GM19452 (cell line): Measurements from ENCODE around the gene MARK2.
A peak's percentile ranks its signal among the peaks of the same experiment; 100 is the strongest.

Source experiments
- ATAC-seq: cut with Tn5 transposase; IDR thresholded peaks from one replicate; pipeline ENCODE4 v1.9.1; 2021; ENCODE audit not compliant: unreplicated experiment

MARK2 gene

GRCh38 chr11:63829823-63830489 lies 9.0 kb upstream of the MARK2 start:
- no peak for ATAC-seq

GRCh38 chr11:63831326-63831725 lies 7.6 kb upstream of the MARK2 start:
- no peak for ATAC-seq

GRCh38 chr11:63832336-63832735 lies 6.6 kb upstream of the MARK2 start:
- ATAC-seq, result no peak

- no peak for ATAC-seq
Measured at GRCh38 chr11:63833048-63833447, 5.9 kb upstream of the MARK2 start.

DNA sequence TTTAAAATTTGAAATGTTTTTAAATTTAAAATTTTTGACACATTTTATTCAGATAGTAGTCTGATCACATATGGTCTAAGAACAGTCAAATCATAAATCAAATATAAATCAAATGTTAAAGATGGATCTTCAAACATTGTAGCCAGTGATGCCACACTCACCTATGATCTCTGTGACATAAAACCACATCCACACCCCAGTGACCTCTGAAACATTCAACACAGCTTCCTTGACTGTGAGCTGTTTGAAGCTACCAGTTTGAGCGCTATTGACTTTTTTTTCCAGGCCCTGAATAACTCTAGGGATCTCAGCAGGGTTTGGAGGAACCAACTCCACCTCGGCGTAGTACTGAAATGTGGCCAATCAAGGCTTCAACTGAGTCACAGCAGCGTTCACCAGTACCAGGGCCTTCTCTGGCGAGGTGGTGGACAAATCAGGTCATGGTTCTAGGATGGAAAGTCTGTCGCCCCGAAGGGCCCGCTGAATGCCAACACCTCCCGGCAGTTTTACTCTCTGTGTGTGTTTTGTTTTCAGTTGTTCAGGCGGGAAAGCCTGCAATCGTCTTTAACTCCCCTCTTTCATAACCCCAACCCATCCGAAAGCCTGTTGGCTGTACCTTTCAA lies 4.3 kb upstream of the MARK2 start:
- ATAC-seq, result no peak

- no peak for ATAC-seq
Measured at GRCh38 chr11:63835158-63835545, 3.8 kb upstream of the MARK2 start.

DNA sequence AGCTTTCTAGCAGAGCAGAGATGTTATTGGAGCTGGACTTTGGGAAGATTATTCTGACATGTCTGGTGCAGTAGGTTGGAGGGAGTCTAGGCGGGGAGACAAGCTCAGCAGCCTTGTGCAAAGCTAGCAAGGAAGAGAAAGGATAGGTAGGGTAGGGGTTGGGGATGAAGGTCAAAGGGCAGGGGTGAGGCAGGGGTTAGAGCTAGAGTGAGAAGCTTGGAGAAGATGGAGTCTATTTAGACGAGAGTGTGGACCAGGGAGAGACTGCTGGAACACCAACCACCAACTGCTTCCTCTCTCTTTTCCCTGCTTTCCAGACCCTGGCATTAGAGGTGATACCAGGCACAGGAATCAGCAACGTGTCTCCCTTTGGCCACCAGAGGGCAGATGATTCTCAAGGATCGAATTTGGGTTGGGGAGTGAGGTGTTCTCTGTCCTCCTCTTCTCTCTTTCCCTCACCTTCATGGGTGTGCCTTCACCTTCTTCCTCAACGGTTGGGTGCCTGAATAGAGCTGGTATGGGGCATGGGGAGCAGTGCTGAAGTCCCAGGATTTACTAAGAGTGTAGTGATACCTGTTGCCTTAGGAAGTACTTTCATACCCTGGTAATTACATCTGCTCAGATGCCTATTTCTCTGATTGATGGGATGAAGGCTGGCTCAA lies 1.8 kb upstream of the MARK2 start:
- no peak for ATAC-seq

GRCh38 chr11:63837739-63838138 lies 1.2 kb upstream of the MARK2 start:
- no peak for ATAC-seq

DNA sequence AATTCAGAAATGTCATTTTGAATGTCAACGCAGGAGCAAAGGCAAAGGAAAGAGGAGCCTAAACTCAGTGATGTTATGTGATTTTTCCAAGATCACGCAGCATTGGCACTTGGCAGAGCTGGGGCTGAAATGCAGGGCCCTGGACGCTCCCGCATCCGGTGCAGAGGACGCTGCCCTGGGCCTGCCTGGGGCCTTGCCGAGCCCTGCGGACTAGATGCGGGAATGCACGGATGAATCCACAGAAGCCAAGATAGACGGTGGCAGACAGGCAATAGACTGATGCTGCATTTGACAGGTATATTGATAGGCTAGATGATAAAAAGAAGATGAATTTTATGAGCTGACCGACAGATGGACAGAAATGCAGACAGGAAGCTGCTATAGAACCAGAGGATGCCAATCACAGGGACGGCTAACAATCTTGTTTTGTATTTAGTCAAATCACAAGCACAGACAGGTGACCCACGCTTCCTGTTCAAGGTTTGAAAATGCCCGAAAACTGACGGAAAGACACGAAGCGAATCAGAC lies 696 bp upstream of the MARK2 start:
- no peak for ATAC-seq

- peak; percentile 2 for ATAC-seq
Measured at GRCh38 chr11:63839508-63840355, 822 bp downstream of the MARK2 start.

- no peak for ATAC-seq
Measured at GRCh38 chr11:63840356-63841060, 1.6 kb downstream of the MARK2 start.

DNA sequence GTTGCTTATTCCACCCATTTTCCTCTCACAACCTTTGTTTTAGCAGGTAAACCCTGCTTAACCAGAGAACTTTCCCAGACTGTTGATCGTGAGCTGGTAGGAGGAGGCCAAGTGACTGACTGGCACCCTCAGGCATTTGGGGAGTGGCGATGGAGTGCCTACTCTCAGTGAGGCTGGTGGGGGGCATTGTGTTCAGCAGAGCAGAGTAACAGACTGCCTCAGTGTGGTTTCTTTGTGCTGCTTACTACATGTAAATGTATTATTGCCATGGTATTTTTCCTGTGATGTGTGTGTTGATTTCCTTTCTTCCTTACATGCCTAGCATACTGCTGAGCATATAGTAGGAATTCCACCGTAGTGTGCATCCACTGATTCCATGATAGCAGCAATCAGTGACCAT lies 2.6 kb downstream of the MARK2 start:
- ATAC-seq, result no peak

DNA sequence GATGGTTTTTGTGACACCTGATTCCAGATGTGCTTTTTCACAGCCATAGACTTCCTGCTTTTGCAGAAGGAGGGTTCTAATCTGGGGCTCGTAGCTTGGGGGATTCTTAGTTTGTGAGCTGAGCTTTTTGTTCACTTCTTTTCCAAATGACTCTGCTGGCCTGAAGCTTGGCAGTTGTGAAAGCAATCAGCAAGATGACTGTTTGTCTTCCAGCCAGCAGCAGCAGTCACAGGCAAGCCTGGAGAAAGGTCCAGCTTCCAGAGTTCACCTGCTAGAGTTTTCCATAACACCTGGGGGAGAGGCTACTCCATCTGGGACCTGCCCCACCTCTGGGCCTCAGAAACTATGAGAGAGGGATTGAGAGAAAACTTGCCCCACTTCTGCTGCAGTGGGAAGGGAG lies 4.1 kb downstream of the MARK2 start:
- no peak for ATAC-seq

DNA sequence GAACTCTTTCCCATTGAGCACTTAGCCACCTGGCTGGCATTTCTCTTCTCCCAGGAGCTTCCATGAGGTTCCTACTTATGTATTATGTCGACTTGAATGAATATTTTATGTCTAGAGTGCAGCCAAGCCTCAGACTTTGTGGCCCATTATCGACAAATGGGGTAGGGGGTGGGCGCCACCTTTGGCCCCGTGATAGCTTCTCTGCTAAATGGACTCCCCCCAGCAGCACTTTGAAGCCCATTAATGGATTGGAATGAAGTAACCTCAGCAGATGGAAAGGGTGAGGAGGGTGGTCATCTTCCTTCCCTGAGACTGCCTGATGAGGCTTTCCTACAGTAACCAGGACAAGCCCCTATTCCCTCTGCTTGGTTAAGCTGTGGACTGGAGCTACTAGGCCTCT lies 5.9 kb downstream of the MARK2 start:
- ATAC-seq, result no peak

GRCh38 chr11:63845303-63845702 lies 6.4 kb downstream of the MARK2 start:
- no peak for ATAC-seq

DNA sequence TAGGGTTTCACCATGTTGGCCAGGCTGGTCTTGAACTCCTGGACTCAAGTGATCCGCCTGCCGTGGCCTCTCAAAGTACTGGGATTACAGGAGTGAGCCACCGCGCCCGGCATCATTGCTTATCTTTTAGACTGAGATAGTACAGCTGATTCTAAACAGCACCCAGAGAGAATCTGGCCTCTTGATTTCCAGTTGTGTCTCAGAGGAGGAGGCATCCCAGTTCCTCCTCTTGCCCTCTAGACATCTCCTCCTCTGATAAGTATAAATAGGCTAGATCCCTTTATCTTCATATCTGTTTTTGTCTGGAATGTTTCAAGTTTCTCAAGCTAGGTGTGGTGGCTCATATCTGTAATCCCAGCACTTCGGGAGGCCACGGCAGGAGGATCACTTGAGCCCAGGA lies 7.0 kb downstream of the MARK2 start:
- ATAC-seq, result no peak

DNA sequence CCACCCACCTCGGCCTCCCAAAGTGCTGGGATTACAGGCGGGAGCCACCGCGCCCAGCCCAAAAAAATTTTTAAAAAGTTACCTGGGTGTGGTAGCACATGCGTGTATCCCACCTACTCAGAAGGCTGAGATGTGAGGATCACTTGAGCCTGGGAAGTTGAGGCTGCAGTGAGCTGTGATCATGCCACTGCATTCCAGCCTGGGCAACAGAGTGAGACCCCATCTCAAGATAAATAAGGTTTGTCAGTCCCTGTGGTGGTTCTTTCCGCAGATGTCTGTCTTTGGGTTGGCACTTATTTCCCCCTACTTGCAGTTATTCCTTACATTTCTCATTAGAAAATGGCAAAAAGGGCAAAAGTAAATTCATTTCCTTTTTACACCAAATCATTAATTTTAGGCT lies 8.0 kb downstream of the MARK2 start:
- no peak for ATAC-seq

DNA sequence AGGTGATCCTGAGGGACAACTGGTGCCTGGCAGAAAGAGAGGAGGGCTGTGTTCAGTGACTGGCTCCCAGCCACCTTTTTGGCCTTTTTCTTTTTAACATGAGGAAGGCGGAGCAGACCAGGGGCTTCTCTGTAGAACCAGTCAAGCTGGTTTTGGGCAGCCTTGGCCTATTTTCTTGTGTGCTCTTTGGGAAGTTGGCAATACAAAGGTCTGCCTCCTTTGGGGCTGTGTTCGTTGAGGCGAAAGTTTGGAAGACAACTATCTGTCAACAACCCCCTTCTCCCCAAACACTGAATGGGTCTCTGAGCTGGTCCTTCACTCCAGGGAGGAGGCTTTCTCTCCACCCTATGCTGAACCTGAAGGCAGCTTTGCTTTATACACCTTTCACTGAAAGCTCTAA lies 8.5 kb downstream of the MARK2 start:
- ATAC-seq, result no peak

DNA sequence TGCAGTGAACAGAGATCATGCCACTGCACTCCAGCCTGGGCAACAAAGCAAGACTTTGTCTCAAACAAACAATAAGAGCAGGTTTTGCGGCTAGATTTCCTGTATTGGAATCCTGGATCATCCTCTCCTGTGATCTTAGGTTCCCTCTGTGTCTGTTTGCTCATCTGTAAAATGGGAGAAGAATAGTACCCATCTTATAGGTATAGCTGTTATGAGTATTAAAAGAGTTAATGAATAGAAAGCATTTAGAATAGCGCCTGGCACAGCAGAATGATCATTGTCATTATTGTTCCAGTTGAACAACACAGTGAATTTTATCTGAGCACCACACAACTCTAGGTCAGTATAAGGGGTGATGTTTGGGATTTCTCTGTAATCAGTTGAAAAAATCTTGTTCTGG lies 10.8 kb downstream of the MARK2 start:
- no peak for ATAC-seq

GRCh38 chr11:63850920-63851319 lies 12.0 kb downstream of the MARK2 start:
- ATAC-seq, result no peak

GRCh38 chr11:63851364-63851763 lies 12.5 kb downstream of the MARK2 start:
- no peak for ATAC-seq
